ENCODE results near the gene DUSP15.

DNA sequence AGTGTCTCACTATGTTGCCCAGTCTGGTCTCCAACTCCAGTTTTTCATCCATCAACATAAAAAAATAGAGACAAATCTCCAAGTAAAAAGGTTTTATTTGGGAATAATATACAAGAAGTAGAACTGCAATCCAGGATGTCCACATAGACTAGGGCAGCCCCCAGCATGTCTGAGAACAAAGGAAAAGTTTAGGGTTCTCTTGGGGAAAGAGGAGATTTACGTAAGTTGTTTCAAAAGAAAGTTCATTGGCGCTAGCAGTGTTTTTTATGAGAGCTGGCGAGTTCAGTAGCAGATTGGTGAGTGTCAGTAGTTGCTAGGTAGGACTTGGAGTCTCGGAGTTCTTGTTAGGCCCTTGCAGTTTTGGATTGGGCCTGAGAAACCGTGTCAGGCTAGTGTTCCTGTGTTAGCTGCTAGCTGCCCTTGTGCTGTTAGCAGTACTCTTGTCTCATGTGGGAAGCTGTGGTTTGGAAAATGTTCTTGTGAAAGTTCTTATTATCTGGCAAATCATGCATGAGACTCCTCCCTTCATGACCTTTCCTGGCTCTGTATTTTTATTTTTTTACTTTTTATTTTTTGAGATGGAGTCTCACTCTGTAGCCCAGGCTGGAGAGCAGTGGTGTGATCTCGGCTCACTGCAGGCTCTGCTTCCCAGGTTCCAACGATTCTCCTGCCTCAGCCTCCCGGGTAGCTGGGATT, 24.8 kb upstream of the DUSP15 start:
- TF ChIP-seq GATA3 (IDR thresholded peaks at IDR 0.05; ENCODE audit: low read depth, low read length) = no peak
- TF ChIP-seq GATA2 (IDR thresholded peaks at IDR 0.05; ENCODE audit: low read depth, low read length) = no peak
